Endodermal cell (in vitro differentiated cells): ENCODE measurements around the gene PLEKHM1. TPM values are rescaled to one million over a fixed set of nuclear protein-coding genes. Genes with fewer than 3 reads are reported as not detected.
A peak's percentile ranks its signal among the peaks of the same experiment; 100 is the strongest.
"Not testable (repeated sequence)": the region's sequence is repeated elsewhere in the genome, so short reads cannot be mapped to it uniquely, and the experiment has no call there.

Experiments used
- DNase-seq: peaks from one replicate; pipeline ENCODE4 v3.0.0-alpha.2; 2017
- H3K27ac ChIP-seq: 2 replicates; pipeline ENCODE4 v1.5.1; 2013; ENCODE audit warnings: mild to moderate bottlenecking, low read depth, low read length, moderate library complexity
- H3K27me3 ChIP-seq: 2 replicates; pipeline ENCODE4 v1.6.1; 2013; ENCODE audit warnings: mild to moderate bottlenecking, low read length, moderate library complexity; ENCODE audit not compliant: insufficient read depth, control insufficient read depth, poor library complexity, severe bottlenecking
- H3K36me3 ChIP-seq: 2 replicates; pipeline ENCODE4 v1.7.0; 2013; ENCODE audit warnings: mild to moderate bottlenecking, low read length, moderate library complexity; ENCODE audit not compliant: control insufficient read depth, insufficient read depth
- H3K4me1 ChIP-seq: one replicate; pipeline ENCODE4 v1.7.0; 2013; ENCODE audit warnings: low read length; ENCODE audit not compliant: control insufficient read depth, insufficient read depth
- H3K4me3 ChIP-seq: 2 replicates; pipeline ENCODE4 v1.5.1; 2013; ENCODE audit warnings: mild to moderate bottlenecking, low read length, moderate library complexity
- H3K9ac ChIP-seq: 2 replicates; pipeline ENCODE4 v1.6.1; 2013; ENCODE audit warnings: mild to moderate bottlenecking, low read length, moderate library complexity; ENCODE audit not compliant: poor library complexity, severe bottlenecking; ENCODE audit errors: extremely low read depth
- H3K9me3 ChIP-seq: 2 replicates; pipeline ENCODE4 v1.6.1; 2013; ENCODE audit warnings: mild to moderate bottlenecking, low read length, moderate library complexity; ENCODE audit not compliant: control insufficient read depth
- H3K27ac Mint-ChIP-seq: 2 replicates; pipeline ENCODE4 v1.8.0; 2020; ENCODE audit warnings: mixed read lengths
- H3K27me3 Mint-ChIP-seq: 2 replicates; pipeline ENCODE4 v1.8.0; 2021; ENCODE audit warnings: mild to moderate bottlenecking, mixed read lengths; ENCODE audit not compliant: insufficient read depth
- H3K36me3 Mint-ChIP-seq: 2 replicates; pipeline ENCODE4 v1.8.0; 2020; ENCODE audit warnings: low read depth, mixed read lengths
- H3K4me1 Mint-ChIP-seq: 2 replicates; pipeline ENCODE4 v1.8.0; 2020; ENCODE audit warnings: mixed read lengths
- H3K4me3 Mint-ChIP-seq: 2 replicates; pipeline ENCODE4 v1.8.0; 2020; ENCODE audit warnings: mild to moderate bottlenecking, moderate library complexity, mixed read lengths
- H3K9me3 Mint-ChIP-seq: 2 replicates; pipeline ENCODE4 v1.8.0; 2020; ENCODE audit warnings: mild to moderate bottlenecking, mixed read lengths
- WGBS, 2 experiments: methylation state at CpG; one replicate each; pipeline versions ENCODE4 v1.1.5 to v1.1.7; 2013; ENCODE audit warnings: missing lambda C conversion rate in 2 of 2, mixed read lengths in 1 of 2; ENCODE audit not compliant: insufficient coverage in 1 of 2, insufficient read length in 1 of 2; 5-methylcytosine and 5-hydroxymethylcytosine counted together
- total RNA-seq, 2 donors: library from RNA; stranded (reverse); fragmentation: NEBNext Ultra II Directional in 1 of 2; extraction: Animal tissue kit (Norgen Biotek cat#: 25700) in 1 of 2; gene quantifications; 2 replicates in 1 of 2; 3 replicates in 1 of 2; pipeline ENCODE4 v1.2.1, GENCODE V29; 2021

PLEKHM1 gene
- total RNA-seq, 2 donors from 2014 or later, result 18.4 to 29.8 TPM

- not testable (repeated sequence) for H3K9me3 Mint-ChIP-seq, H3K4me1 ChIP-seq, H3K4me3 Mint-ChIP-seq, H3K9ac ChIP-seq, DNase-seq, H3K27me3 ChIP-seq, H3K36me3 ChIP-seq, H3K4me1 Mint-ChIP-seq, H3K27ac ChIP-seq, H3K4me3 ChIP-seq, H3K27me3 Mint-ChIP-seq, H3K36me3 Mint-ChIP-seq, H3K27ac Mint-ChIP-seq, H3K9me3 ChIP-seq
- 93 to 100% methylated on average over 2 to 5 of the region's 5 CpGs for WGBS, 2 experiments
These were observed 4.0 kb upstream of the PLEKHM1 start for GRCh38 chr17:45494556-45494955.

GRCh38 chr17:45492156-45492555, 1.6 kb upstream of the PLEKHM1 start:
- not testable (repeated sequence) for H3K36me3 ChIP-seq, H3K27me3 ChIP-seq, DNase-seq, H3K9me3 Mint-ChIP-seq, H3K9me3 ChIP-seq, H3K4me3 Mint-ChIP-seq, H3K4me3 ChIP-seq, H3K36me3 Mint-ChIP-seq, H3K4me1 ChIP-seq, H3K27me3 Mint-ChIP-seq, H3K4me1 Mint-ChIP-seq, H3K27ac Mint-ChIP-seq, H3K27ac ChIP-seq, H3K9ac ChIP-seq
- WGBS, 2 experiments, result 82 to 94% methylated on average over 2 to 3 of the region's 4 CpGs

DNA sequence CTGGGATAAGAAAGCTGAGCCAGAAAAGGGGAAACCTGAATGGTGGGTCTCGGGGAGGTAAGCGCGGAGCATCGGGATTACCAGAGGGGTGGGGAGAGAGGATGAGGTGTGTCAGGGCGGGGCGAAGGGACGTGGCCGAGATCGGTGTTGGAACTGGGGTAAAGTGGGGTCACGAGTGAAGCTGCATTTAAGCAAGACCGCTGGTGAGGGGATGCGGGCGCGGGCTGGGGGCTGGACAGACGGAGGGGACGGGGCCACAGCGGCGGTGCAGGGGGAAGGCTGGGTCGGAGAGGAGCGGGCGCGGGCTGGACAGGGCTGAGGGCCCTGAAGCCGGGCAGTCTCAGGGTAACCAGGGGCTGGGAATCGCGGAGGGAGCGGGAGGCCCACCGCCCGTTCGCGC, 323 bp downstream of the PLEKHM1 start:
- H3K27me3 ChIP-seq, H3K4me1 ChIP-seq, H3K9me3 ChIP-seq, H3K4me1 Mint-ChIP-seq, H3K9me3 Mint-ChIP-seq, H3K36me3 Mint-ChIP-seq, DNase-seq, H3K27me3 Mint-ChIP-seq, H3K36me3 ChIP-seq, H3K27ac ChIP-seq: not testable (repeated sequence)
- peak overlapping the region; percentile 84 for H3K27ac Mint-ChIP-seq
- peak overlapping the region; percentile 78 for H3K4me3 Mint-ChIP-seq
- 0 to 1% methylated on average over 6 to 16 of the region's 30 CpGs for WGBS, 2 experiments
- H3K4me3 ChIP-seq, result peak overlapping the region; percentile 77
- H3K9ac ChIP-seq, result peak overlapping the region; percentile 25

DNA sequence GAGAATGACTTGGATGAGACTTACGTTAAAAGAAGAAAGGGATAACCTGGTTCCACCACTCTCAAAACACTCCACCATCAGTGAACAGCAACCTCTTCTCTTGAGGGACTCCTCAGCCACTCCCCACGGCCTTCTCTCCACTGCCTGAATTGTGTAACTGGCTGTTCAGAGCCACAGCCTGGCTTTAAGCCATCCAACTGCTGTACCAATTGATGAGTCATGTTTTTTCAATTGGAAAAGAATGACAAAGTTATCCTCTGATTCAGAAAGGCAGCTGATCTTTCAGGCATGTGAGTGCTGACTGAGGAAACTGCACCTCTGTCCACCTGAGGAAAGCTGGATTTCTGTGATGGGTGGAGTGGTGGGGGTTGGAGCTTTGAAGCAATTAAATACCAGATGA, 2.8 kb downstream of the PLEKHM1 start:
- peaks cover 16% of the 10 kb centered on the region for H3K4me1 Mint-ChIP-seq
- not testable (repeated sequence) for H3K9me3 ChIP-seq, DNase-seq, H3K36me3 Mint-ChIP-seq, H3K9ac ChIP-seq, H3K4me3 Mint-ChIP-seq, H3K9me3 Mint-ChIP-seq, H3K36me3 ChIP-seq, H3K27me3 ChIP-seq, H3K27me3 Mint-ChIP-seq, H3K27ac ChIP-seq, H3K4me1 ChIP-seq, H3K4me3 ChIP-seq, H3K27ac Mint-ChIP-seq
- WGBS, 2 experiments, result 60 to 93% methylated on average over 1 to 2 of the region's 2 CpGs

GRCh38 chr17:45483591-45484216, 6.8 kb downstream of the PLEKHM1 start:
- H3K27me3 ChIP-seq, H3K36me3 Mint-ChIP-seq, H3K36me3 ChIP-seq, H3K4me3 Mint-ChIP-seq, H3K27ac ChIP-seq, H3K9ac ChIP-seq, DNase-seq, H3K4me3 ChIP-seq, H3K4me1 ChIP-seq, H3K9me3 Mint-ChIP-seq, H3K27me3 Mint-ChIP-seq, H3K9me3 ChIP-seq: not testable (repeated sequence)
- 92 to 100% methylated on average over 1 to 3 of the region's 5 CpGs for WGBS, 2 experiments
- Mint-ChIP-seq H3K4me1 (peaks cover 15% of the 10 kb centered on the region), H3K27ac (peak overlapping the region; percentile 39)

DNA sequence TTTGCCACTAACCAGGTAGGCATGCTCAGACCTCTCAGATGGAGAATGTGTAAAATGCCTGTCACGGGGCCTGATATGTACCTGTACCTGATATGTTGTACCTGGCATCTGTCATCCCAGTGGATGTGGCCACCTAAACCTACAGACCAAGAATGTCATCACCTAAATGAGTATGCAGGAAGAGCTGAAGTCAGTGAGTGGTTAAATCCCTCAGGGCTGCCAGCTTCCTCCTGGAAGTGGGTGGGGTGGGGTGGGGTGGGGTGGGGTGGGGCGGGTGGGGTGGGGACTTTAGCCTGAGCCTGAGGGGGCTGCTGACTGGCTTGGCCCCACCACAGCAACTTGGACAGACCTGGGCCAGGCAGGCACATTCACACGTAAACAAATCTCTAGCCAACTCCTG, 7.3 kb downstream of the PLEKHM1 start:
- H3K36me3 ChIP-seq, H3K9me3 Mint-ChIP-seq: not testable (repeated sequence)
- 93% methylated on average over 2 of the region's 3 CpGs for WGBS, 2 experiments

GRCh38 chr17:45482317-45482716, 8.2 kb downstream of the PLEKHM1 start:
- H3K4me3 ChIP-seq, H3K27me3 ChIP-seq, DNase-seq, H3K9me3 Mint-ChIP-seq, H3K27ac ChIP-seq, H3K27ac Mint-ChIP-seq, H3K27me3 Mint-ChIP-seq, H3K4me1 ChIP-seq, H3K36me3 Mint-ChIP-seq, H3K4me3 Mint-ChIP-seq, H3K9ac ChIP-seq, H3K36me3 ChIP-seq, H3K9me3 ChIP-seq: not testable (repeated sequence)
- peaks cover 15% of the 10 kb centered on the region for H3K4me1 Mint-ChIP-seq
- WGBS, 2 experiments, result no CpG with 5 or more reads among the region's 4 CpGs

More for the DNA sequence above, 7.3 kb downstream of the PLEKHM1 start:
- not testable (repeated sequence) for H3K27me3 Mint-ChIP-seq, H3K4me3 ChIP-seq, H3K27ac Mint-ChIP-seq, H3K27me3 ChIP-seq, H3K36me3 Mint-ChIP-seq, DNase-seq, H3K4me1 ChIP-seq, H3K4me3 Mint-ChIP-seq, H3K9ac ChIP-seq, H3K27ac ChIP-seq, H3K9me3 ChIP-seq
- H3K4me1 Mint-ChIP-seq, result peaks cover 15% of the 10 kb centered on the region
